AG04449 (cell line): ENCODE data around the gene RGMA.

Experiments used
- CTCF ChIA-PET: fragments of 350-600 bp; formaldehyde crosslinking; extraction: SDS; loops from one replicate; lab custom pipeline; 2021; ENCODE audit warnings: antibody characterized with exemption; lab: Yijun Ruan, JAX
- POLR2A ChIA-PET: fragments of 400-600, 350-600 bp; formaldehyde crosslinking; extraction: SDS; loops from one replicate; lab custom pipeline; 2020; ENCODE audit warnings: antibody characterized with exemption, inconsistent platforms; lab: Yijun Ruan, JAX
- DNase-seq: peaks from one replicate; pipeline ENCODE4 v3.0.0-alpha.2; 2010; ENCODE audit warnings: low read depth, low spot score
- H3K4me3 ChIP-seq: 2 replicates; pipeline ENCODE4 v1.5.1; 2011; ENCODE audit warnings: low read depth, mild to moderate bottlenecking, control low read depth, low read length
- TF ChIP-seq, protein P1 (sequence below): IDR thresholded peaks from one replicate; pipeline ENCODE4 v1.5.1; 2011; ENCODE audit warnings: mild to moderate bottlenecking, moderate library complexity, low read length, control low read depth, inconsistent platforms; ENCODE audit not compliant: insufficient read depth; ENCODE audit errors: missing control alignments

RGMA gene

DNA sequence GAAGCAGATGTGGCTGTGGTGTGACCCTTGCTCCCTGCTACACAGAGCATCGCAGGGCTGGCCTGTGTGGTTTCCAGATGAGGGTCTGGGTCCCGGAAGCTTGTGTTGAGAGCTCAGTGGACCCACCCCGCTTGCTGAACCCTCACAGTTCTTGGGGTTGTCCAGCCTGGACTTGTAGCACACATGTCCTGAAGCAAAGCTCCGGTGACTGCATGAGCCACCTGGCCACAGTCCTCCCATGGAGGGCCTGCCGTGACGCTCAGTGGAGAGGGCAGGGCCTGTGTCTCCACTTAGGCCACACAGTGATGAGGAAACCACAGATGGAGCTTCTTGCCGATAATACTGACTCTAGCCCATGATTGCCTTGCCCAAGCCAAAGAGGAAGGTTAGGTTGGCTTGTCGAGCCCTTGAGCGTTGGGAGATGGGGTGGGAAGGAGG is 62.6 kb downstream of the RGMA start:
- TF ChIP-seq, protein P1, sequence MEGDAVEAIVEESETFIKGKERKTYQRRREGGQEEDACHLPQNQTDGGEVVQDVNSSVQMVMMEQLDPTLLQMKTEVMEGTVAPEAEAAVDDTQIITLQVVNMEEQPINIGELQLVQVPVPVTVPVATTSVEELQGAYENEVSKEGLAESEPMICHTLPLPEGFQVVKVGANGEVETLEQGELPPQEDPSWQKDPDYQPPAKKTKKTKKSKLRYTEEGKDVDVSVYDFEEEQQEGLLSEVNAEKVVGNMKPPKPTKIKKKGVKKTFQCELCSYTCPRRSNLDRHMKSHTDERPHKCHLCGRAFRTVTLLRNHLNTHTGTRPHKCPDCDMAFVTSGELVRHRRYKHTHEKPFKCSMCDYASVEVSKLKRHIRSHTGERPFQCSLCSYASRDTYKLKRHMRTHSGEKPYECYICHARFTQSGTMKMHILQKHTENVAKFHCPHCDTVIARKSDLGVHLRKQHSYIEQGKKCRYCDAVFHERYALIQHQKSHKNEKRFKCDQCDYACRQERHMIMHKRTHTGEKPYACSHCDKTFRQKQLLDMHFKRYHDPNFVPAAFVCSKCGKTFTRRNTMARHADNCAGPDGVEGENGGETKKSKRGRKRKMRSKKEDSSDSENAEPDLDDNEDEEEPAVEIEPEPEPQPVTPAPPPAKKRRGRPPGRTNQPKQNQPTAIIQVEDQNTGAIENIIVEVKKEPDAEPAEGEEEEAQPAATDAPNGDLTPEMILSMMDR: no peak
- ChIA-PET POLR2A (no interaction called here), CTCF (interaction anchor here (1.0 to 14.8 kb wide), 4 partner anchors 9 to 1093 kb away, joined by 3 to 184 read pairs (median 6); no protein-coding TSS in a partner anchor)
- no peak for DNase-seq
- H3K4me3 ChIP-seq: no peak overlapping the region

DNA sequence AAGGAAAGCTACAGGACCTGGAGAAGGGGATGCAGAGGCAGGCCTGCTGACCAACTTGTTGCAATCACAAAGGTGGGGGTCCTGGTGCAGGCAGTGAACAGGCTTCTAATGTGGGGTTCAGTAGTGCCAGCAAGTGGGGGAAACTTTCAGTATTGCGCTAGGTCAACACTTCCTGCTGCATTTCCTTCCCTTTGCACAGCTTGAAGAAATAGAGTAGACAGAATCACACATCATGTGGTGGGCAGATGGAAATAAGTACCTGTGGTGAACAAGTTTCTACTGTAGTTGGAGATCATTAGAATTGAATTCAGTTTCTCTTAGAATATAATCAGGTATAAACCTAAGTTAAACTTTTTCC is 63.4 kb downstream of the RGMA start:
- ChIA-PET POLR2A (interaction anchor here (0.6 kb wide), 1 partner anchor 236 kb away, joined by 3 read pairs; no protein-coding TSS in a partner anchor), CTCF (interaction anchor here (1.0 to 14.8 kb wide), 4 partner anchors 8 to 1094 kb away, joined by 3 to 184 read pairs (median 6); no protein-coding TSS in a partner anchor)
- TF ChIP-seq, protein P1: no peak
- DNase-seq: no peak
- no peak overlapping the region for H3K4me3 ChIP-seq

DNA sequence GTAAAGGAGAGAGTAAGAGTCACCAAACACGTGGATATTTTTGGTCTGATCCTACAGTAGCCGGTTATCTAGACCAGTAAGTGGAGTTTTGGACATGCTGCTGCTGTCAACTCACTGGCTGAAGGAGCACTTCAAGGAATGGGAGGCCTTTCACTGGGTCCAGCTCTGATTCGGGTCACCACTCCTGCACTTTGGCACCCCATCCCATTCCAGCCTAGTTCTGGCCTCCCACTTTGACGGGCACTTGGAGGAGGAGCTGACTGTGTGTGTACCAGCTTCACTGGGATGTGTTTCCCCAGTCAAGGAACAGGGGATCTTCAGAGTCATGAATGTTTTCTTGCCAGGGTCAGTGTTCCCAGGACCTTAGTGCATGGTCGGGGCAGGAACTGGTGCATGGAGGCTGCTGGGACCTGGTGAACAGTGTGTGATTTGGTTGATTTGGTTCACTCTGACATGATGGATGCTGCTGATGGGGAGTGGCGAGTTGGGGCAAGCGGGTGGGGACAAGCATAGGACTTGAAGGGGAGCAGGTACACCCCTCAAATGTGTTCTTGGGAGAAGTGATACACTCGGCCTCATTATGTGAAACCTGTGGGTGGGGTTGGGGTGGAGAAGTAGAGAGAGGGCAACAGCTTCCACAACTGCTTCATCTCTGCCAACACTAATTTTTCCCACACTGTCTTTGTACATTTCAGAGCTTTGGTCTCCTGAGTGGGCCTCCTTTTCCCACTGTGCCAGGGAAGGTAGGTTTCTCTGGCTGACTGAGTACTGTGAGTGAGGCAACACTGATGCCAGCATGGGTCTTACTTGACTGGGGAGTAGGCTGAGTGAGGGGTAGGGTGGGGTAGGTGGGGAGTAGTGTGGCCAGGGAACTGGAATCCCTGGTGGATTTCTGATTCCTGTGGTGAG is 64.0 kb downstream of the RGMA start:
- no peak for DNase-seq
- CTCF ChIA-PET: interaction anchor here (1.0 to 14.8 kb wide), 5 partner anchors 7 to 1095 kb away, joined by 3 to 184 read pairs (median 4); no protein-coding TSS in a partner anchor
- no peak overlapping the region for H3K4me3 ChIP-seq
- TF ChIP-seq, protein P1: no peak
- POLR2A ChIA-PET: interaction anchor here (0.6 kb wide), 1 partner anchor 236 kb away, joined by 3 read pairs; no protein-coding TSS in a partner anchor

GRCh38 chr15:93024293-93024692 is 64.7 kb downstream of the RGMA start:
- POLR2A ChIA-PET: no interaction called here
- no peak for DNase-seq
- TF ChIP-seq, protein P1: no peak
- no peak overlapping the region for H3K4me3 ChIP-seq
- CTCF ChIA-PET: interaction anchor here (1.2 to 14.8 kb wide), 2 partner anchors 9 to 1096 kb away, joined by 3 to 184 read pairs; no protein-coding TSS in a partner anchor

- TF ChIP-seq, protein P1: no peak
- ChIA-PET POLR2A (no interaction called here), CTCF (interaction anchor here (0.9 to 3.6 kb wide), 5 partner anchors 8 to 1099 kb away, joined by 3 to 38 read pairs (median 8); no protein-coding TSS in a partner anchor)
- no peak overlapping the region for H3K4me3 ChIP-seq
- no peak for DNase-seq
Measured at GRCh38 chr15:93020976-93021772, 67.8 kb downstream of the RGMA start.
